ENCODE measurements around the gene MKI67. TPM values are rescaled to one million over a fixed set of nuclear protein-coding genes. Genes with fewer than 3 reads are reported as not detected.
"Not testable (repeated sequence)": the region's sequence is repeated elsewhere in the genome, so short reads cannot be mapped to it uniquely, and the experiment has no call there.

The MKI67 gene
- total RNA-seq, 1 donor = 2.5 TPM

DNA sequence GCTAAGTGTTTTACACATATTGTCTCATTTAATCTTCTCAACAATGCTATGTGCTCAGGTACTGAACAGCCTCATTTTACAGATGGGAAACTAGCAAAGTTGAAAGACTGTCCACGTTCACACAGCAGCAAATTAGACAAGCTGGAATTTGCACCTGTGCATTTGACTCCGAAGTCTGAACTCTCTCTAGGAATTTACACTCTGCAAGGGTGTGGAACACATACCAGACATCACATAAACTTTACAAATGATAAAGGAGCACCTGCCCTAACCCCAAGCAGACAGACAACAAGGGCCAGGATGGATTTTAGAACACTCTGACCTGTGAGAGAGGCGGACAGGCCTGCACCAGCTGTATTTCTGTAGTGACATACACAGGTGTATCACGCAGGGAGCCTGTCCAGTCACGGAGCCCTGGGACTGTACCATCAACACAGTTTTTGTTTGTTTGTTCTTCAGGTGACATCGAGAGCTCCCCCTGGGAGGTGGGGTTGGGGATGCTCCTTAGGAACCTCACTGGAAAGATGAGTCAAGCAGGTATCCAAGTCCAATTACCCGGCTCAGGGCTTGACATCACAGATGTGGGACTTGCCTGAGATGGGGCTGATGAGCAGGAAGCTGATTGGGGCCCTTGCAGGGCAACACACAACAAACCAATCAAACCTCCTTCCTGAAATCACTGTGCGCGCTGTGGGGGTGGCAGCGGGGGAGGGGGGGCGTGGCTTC, 31.0 kb downstream of the MKI67 start:
- TF ChIP-seq, protein P1, sequence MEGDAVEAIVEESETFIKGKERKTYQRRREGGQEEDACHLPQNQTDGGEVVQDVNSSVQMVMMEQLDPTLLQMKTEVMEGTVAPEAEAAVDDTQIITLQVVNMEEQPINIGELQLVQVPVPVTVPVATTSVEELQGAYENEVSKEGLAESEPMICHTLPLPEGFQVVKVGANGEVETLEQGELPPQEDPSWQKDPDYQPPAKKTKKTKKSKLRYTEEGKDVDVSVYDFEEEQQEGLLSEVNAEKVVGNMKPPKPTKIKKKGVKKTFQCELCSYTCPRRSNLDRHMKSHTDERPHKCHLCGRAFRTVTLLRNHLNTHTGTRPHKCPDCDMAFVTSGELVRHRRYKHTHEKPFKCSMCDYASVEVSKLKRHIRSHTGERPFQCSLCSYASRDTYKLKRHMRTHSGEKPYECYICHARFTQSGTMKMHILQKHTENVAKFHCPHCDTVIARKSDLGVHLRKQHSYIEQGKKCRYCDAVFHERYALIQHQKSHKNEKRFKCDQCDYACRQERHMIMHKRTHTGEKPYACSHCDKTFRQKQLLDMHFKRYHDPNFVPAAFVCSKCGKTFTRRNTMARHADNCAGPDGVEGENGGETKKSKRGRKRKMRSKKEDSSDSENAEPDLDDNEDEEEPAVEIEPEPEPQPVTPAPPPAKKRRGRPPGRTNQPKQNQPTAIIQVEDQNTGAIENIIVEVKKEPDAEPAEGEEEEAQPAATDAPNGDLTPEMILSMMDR (IDR thresholded peaks at IDR 0.05; ENCODE audit: extremely low read depth, low read depth, low read length) = no peak
- Histone ChIP-seq H3K4me3 (ENCODE audit: insufficient read depth, low read length) (no peak overlapping the region), H3K27me3 (ENCODE audit: insufficient read depth, low read length) (no peaks in the 10 kb centered on the region), H3K27ac (ENCODE audit: low read depth, low read length) (no peak overlapping the region), H3K4me2 (ENCODE audit: insufficient read depth, low read length) (no peak overlapping the region), H3K79me2 (ENCODE audit: insufficient read depth, low read length) (no peaks in the 10 kb centered on the region), H3K36me3 (ENCODE audit: insufficient read depth, low read length) (peaks cover 14% of the 10 kb centered on the region), H3K9me3 (ENCODE audit: low read depth, low read length) (no peaks in the 10 kb centered on the region), H4K20me1 (ENCODE audit: insufficient read depth, low read length) (no peaks in the 10 kb centered on the region), H2AFZ (ENCODE audit: low read length) (no peak overlapping the region), H3K4me1 (ENCODE audit: insufficient read depth, low read length) (no peaks in the 10 kb centered on the region)
- DNase-seq (ENCODE audit: insufficient read length, low spot score, missing footprints) = no peak

DNA sequence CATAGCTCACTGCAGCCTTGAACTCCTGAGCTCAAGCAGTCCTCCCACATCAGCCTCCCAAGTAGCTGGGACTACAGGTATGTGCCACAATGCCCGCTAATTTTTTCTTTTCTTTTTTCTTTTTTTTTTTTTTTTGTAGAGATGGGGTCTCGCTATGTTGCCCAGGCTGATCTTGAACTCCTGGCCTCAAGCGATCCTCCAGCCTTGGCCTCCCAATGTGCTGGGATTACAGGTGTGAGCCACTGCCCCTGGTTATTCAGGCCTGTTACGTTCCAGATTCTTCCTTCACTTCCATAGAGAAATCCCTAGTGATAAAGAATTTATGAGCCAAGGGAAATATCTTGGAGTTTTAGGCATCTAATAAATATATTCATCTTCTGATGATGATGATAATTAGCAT, 31.6 kb downstream of the MKI67 start:
- not testable (repeated sequence) for DNase-seq (ENCODE audit: insufficient read length, low spot score, missing footprints)

DNA sequence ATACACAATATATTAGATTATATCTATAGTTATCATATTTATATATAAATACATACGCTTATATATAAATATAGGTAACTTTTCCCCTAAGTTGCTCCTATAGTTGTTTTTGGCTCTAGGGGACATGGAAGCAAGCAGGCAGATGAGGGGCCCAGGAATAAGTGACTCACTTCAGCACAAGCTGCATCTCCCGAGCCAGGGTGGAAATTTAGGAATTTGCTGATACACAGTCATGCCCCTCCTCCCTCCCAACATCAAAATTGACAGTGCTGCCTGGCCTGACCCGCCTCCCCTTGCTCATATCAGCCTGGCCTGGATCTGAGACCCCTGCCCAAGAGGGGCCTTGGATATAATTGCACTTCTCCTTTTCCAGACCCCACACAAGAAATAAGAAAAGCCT, 33.8 kb downstream of the MKI67 start:
- H3K9me3 ChIP-seq (ENCODE audit: low read depth, low read length) = no peaks in the 10 kb centered on the region
- H3K36me3 ChIP-seq (ENCODE audit: insufficient read depth, low read length) = no peaks in the 10 kb centered on the region
- DNase-seq (ENCODE audit: insufficient read length, low spot score, missing footprints) = peak; percentile 90
- no peak overlapping the region for H3K4me3 ChIP-seq (ENCODE audit: insufficient read depth, low read length)
- no peaks in the 10 kb centered on the region for H3K79me2 ChIP-seq (ENCODE audit: insufficient read depth, low read length)
- H3K4me2 ChIP-seq (ENCODE audit: insufficient read depth, low read length) = no peak overlapping the region
- H2AFZ ChIP-seq (ENCODE audit: low read length) = no peak overlapping the region
- no peaks in the 10 kb centered on the region for H3K4me1 ChIP-seq (ENCODE audit: insufficient read depth, low read length)
- H3K27me3 ChIP-seq (ENCODE audit: insufficient read depth, low read length) = peaks cover 4% of the 10 kb centered on the region
- TF ChIP-seq, protein P1 (IDR thresholded peaks at IDR 0.05; ENCODE audit: extremely low read depth, low read depth, low read length) = no peak
- H3K27ac ChIP-seq (ENCODE audit: low read depth, low read length) = no peak overlapping the region
- H4K20me1 ChIP-seq (ENCODE audit: insufficient read depth, low read length) = no peaks in the 10 kb centered on the region

More for the DNA sequence above, 31.6 kb downstream of the MKI67 start:
- H3K9me3 ChIP-seq (ENCODE audit: low read depth, low read length); H3K27ac ChIP-seq (ENCODE audit: low read depth, low read length); H2AFZ ChIP-seq (ENCODE audit: low read length); H3K79me2 ChIP-seq (ENCODE audit: insufficient read depth, low read length); H3K4me2 ChIP-seq (ENCODE audit: insufficient read depth, low read length); H4K20me1 ChIP-seq (ENCODE audit: insufficient read depth, low read length); H3K4me3 ChIP-seq (ENCODE audit: insufficient read depth, low read length); H3K27me3 ChIP-seq (ENCODE audit: insufficient read depth, low read length); H3K4me1 ChIP-seq (ENCODE audit: insufficient read depth, low read length): not testable (repeated sequence)
- H3K36me3 ChIP-seq (ENCODE audit: insufficient read depth, low read length) = peaks cover 14% of the 10 kb centered on the region

DNA sequence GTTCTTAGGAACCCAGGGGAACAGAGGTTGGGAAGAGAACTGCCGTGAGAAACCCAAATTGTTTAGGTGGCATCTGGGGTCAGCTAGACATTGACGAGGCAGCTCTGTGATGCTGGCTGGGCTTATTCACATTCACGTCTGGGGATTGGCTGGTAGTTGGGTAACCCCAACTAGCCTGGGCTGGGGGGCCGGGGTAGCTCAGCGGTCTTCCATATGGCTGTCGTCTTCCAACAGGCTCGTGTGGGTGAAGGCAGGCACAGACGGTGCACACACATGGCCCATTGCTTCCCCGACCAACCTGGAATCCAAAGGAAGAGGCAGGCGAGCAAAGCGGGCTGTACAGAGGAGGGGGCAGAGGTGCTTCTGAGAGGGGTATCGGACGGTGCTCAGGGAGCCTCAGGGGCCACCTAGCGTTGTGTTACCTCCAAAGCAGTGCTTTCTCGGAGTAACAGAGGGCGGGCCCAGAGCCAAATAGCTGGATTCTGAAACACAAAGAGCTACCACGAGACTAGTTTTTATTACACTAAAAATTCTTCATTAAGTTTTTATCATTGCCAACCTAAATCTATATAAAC, 34.5 kb downstream of the MKI67 start:
- H3K4me3 ChIP-seq (ENCODE audit: insufficient read depth, low read length) = no peak overlapping the region
- H3K4me1 ChIP-seq (ENCODE audit: insufficient read depth, low read length) = no peaks in the 10 kb centered on the region
- peaks cover 4% of the 10 kb centered on the region for H3K27me3 ChIP-seq (ENCODE audit: insufficient read depth, low read length)
- no peaks in the 10 kb centered on the region for H3K36me3 ChIP-seq (ENCODE audit: insufficient read depth, low read length)
- no peak overlapping the region for H2AFZ ChIP-seq (ENCODE audit: low read length)
- no peaks in the 10 kb centered on the region for H3K9me3 ChIP-seq (ENCODE audit: low read depth, low read length)
- DNase-seq (ENCODE audit: insufficient read length, low spot score, missing footprints) = no peak
- no peak overlapping the region for H3K27ac ChIP-seq (ENCODE audit: low read depth, low read length)
- no peaks in the 10 kb centered on the region for H3K79me2 ChIP-seq (ENCODE audit: insufficient read depth, low read length)
- TF ChIP-seq, protein P1 (IDR thresholded peaks at IDR 0.05; ENCODE audit: extremely low read depth, low read depth, low read length) = no peak
- H4K20me1 ChIP-seq (ENCODE audit: insufficient read depth, low read length) = no peaks in the 10 kb centered on the region
- no peak overlapping the region for H3K4me2 ChIP-seq (ENCODE audit: insufficient read depth, low read length)

Data from osteoblast (primary cell).